Tibial nerve (tissue), 4 donors: ENCODE results near the gene S100A16.

Experiments used
- CTCF ChIP-seq, 5 experiments: fragments of 200-600 bp in 3 of 5; fragments of 450-650 bp in 2 of 5; sonication (generic) in 3 of 5; IDR thresholded peaks; one replicate each; pipeline ENCODE4 v1.5.1; 2016 to 2019; ENCODE audit warnings: antibody characterized with exemption in 5 of 5, mild to moderate bottlenecking in 3 of 5, moderate library complexity in 2 of 5
- EP300 ChIP-seq, 2 donors: sonication (generic); formaldehyde crosslinking; IDR thresholded peaks; one replicate each; pipeline ENCODE4 v1.6.1; 2017; ENCODE audit warnings: antibody characterized with exemption in 2 of 2, mild to moderate bottlenecking in 1 of 2

- no peak for TF ChIP-seq CTCF (IDR thresholded peaks at IDR 0.05)
- no peak for TF ChIP-seq EP300 (IDR thresholded peaks at IDR 0.05)
These were observed 2.5 kb upstream of the S100A16 start for GRCh38 chr1:153615406-153615805.
